ENCODE results near the gene RELN. TPM values are rescaled to one million over a fixed set of nuclear protein-coding genes. Genes with fewer than 3 reads are reported as not detected.

RELN gene
- total RNA-seq, 1 experiment from 2014 or later: 0.02 TPM

- Histone ChIP-seq H3K27ac (ENCODE audit: insufficient read length, low read depth, low read length) (no peak overlapping the region), H3K9ac (ENCODE audit: extremely low read depth, insufficient read length, low read length) (no peak overlapping the region), H2BK20ac (ENCODE audit: low read depth, low read length, poor library complexity, severe bottlenecking) (no peak overlapping the region), H2AK5ac (ENCODE audit: insufficient read length, low read length) (no peak overlapping the region), H3K4me2 (ENCODE audit: insufficient read depth, insufficient read length, low read length) (no peak overlapping the region), H4K91ac (ENCODE audit: insufficient read length, low read depth, low read length) (no peak overlapping the region), H3K9me3 (ENCODE audit: control insufficient read depth, low read depth, low read length) (no peaks in the 10 kb centered on the region), H3K27me3 (ENCODE audit: insufficient read depth, low read length) (no peaks in the 10 kb centered on the region), H3T11ph (ENCODE audit: low read length) (no peak overlapping the region), H2AFZ (ENCODE audit: low read length) (no peak overlapping the region), H2BK5ac (ENCODE audit: insufficient read length, low read length) (no peak overlapping the region), H3K4me1 (ENCODE audit: insufficient read depth, low read length) (peaks cover 5% of the 10 kb centered on the region; the same call in 1 of the 2 replicates), H4K5ac (ENCODE audit: insufficient read length, low read depth, low read length) (no peak overlapping the region), H3K14ac (ENCODE audit: insufficient read depth, low read length) (no peak overlapping the region), H3K23ac (ENCODE audit: insufficient read length, low read depth, low read length) (no peak overlapping the region), H3K56ac (ENCODE audit: insufficient read length, low read depth, low read length) (no peak overlapping the region), H2BK12ac (ENCODE audit: insufficient read length, low read depth, low read length) (no peak overlapping the region), H3K23me2 (ENCODE audit: insufficient read length, low read depth, low read length, poor library complexity, severe bottlenecking) (no peaks in the 10 kb centered on the region), H3K79me2 (ENCODE audit: insufficient read depth, low read length) (no peaks in the 10 kb centered on the region), H4K8ac (replicated peaks; ENCODE audit: insufficient read length, low read depth, low read length) (no peak overlapping the region), H3K18ac (ENCODE audit: insufficient read length, low read depth, low read length) (no peak overlapping the region), H2BK15ac (ENCODE audit: low read depth, low read length) (no peak overlapping the region), H2BK120ac (ENCODE audit: low read depth, low read length, poor library complexity, severe bottlenecking) (no peak overlapping the region), H3K79me1 (ENCODE audit: insufficient read depth, low read depth, low read length, poor library complexity, severe bottlenecking) (no peaks in the 10 kb centered on the region), H4K20me1 (ENCODE audit: control insufficient read depth, insufficient read depth, insufficient read length) (no peaks in the 10 kb centered on the region), H3K4ac (ENCODE audit: low read depth, low read length) (no peak overlapping the region)
- Mint-ChIP-seq H3K27ac (peak overlapping the region in 2 of 3 experiments; percentile 67 to 88; a peak in 2 of 7 replicates), H3K36me3 (ENCODE audit: insufficient read depth in 1 of 3, low read depth in 3 of 3) (no peaks in the 10 kb centered on the region), H3K9me3 (no peaks in the 10 kb centered on the region), H3K27me3 (ENCODE audit: low read depth) (no peaks in the 10 kb centered on the region), H3K4me1 (peaks cover 8 to 9% of the 10 kb centered on the region in 2 experiments), H3K4me3 (peak overlapping the region in 1 of 2 experiments; percentile 3; a peak in 1 of 5 replicates)
- peak; percentile 29; the same call in 2 of the 3 replicates for TF ChIP-seq CTCF (conservative IDR thresholded peaks at IDR 0.05)
- WGBS (ENCODE audit: extremely low coverage, insufficient read length, low lambda C conversion rate): no CpG with 5 or more reads among the region's 4 CpGs
- DNase-seq: peak; percentile 47
Measured at GRCh38 chr7:103857435-103857834, 132.0 kb downstream of the RELN start.

Data from H9 (cell line).